ENCODE measurements around the gene RABL6.

RABL6 gene

GRCh38 chr9:136849038-136849959 is 41.6 kb downstream of the RABL6 start, which contains the start of gene PHPT1:
Gene PHPT1 (plus strand): TSS chr9:136849409. CDS start chr9:136849431, 22 bp downstream.
- Histone ChIP-seq H3K36me3 (ENCODE audit: control insufficient read depth, insufficient read depth, low read length) (no peaks in the 10 kb centered on the region), H3K27ac (ENCODE audit: insufficient read depth, low read length, poor library complexity, severe bottlenecking) (peak within 1 kb of the TSS; percentile 56), H3K4me3 (ENCODE audit: insufficient read depth, low read depth, low read length, poor library complexity, severe bottlenecking) (peak within 1 kb of the TSS; percentile 71), H3K4me1 (ENCODE audit: control insufficient read depth, insufficient read depth, low read length, poor library complexity, severe bottlenecking) (peaks cover 35% of the 10 kb centered on the region), H3K9me3 (ENCODE audit: control insufficient read depth, low read length) (no peaks in the 10 kb centered on the region), H3K27me3 (replicated peaks; ENCODE audit: control insufficient read depth, insufficient read depth, low read length, poor library complexity, severe bottlenecking) (peaks cover 27% of the 10 kb centered on the region)
- peak; percentile 90 to 94 (median 93) for DNase-seq

DNA sequence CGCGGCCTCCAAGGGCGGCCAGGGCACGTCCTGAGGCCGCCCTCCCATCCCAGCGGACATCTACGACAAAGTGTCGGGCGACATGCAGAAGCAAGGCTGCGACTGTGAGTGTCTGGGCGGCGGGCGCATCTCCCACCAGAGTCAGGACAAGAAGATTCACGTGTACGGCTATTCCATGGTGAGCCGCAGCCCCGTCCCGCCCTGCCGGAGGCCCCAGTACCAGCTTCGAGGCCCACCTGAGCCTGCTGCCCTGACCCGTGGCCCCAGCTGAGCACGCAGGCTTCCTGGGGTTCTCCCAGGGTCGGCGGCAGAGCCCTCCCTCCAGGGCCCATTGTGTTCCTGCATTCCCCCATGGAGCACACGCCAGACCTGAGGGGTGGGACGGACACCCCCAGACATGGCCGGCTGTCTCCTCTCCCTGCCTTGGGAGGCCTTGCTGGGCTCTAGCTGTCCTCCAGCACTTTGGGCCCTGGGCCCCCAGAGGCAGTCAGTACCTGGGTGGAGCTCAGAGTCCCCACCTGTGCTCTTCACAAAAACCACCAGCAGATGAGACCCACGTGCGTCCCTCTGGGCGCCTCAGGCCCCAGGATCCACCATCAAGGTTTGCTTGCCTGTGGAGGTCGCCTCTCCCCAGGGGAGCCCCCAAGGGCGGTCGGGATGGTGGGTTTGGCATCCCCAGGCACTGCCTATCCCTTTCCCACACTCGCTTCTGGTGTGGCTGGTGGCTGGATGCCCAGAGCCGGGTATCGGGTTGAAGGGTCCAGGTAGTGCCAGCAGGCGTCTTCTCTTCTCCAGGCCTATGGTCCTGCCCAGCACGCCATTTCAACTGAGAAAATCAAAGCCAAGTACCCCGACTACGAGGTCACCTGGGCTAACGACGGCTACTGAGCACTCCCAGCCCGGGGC is 42.5 kb downstream of the RABL6 start:
- Histone ChIP-seq H3K27ac (ENCODE audit: insufficient read depth, low read length, poor library complexity, severe bottlenecking) (peak overlapping the region; percentile 56), H3K36me3 (ENCODE audit: control insufficient read depth, insufficient read depth, low read length) (no peaks in the 10 kb centered on the region), H3K9me3 (ENCODE audit: control insufficient read depth, low read length) (no peaks in the 10 kb centered on the region), H3K27me3 (replicated peaks; ENCODE audit: control insufficient read depth, insufficient read depth, low read length, poor library complexity, severe bottlenecking) (peaks cover 21% of the 10 kb centered on the region), H3K4me1 (ENCODE audit: control insufficient read depth, insufficient read depth, low read length, poor library complexity, severe bottlenecking) (peaks cover 30% of the 10 kb centered on the region), H3K4me3 (ENCODE audit: insufficient read depth, low read depth, low read length, poor library complexity, severe bottlenecking) (peak overlapping the region; percentile 71)
- DNase-seq, result no peak

DNA sequence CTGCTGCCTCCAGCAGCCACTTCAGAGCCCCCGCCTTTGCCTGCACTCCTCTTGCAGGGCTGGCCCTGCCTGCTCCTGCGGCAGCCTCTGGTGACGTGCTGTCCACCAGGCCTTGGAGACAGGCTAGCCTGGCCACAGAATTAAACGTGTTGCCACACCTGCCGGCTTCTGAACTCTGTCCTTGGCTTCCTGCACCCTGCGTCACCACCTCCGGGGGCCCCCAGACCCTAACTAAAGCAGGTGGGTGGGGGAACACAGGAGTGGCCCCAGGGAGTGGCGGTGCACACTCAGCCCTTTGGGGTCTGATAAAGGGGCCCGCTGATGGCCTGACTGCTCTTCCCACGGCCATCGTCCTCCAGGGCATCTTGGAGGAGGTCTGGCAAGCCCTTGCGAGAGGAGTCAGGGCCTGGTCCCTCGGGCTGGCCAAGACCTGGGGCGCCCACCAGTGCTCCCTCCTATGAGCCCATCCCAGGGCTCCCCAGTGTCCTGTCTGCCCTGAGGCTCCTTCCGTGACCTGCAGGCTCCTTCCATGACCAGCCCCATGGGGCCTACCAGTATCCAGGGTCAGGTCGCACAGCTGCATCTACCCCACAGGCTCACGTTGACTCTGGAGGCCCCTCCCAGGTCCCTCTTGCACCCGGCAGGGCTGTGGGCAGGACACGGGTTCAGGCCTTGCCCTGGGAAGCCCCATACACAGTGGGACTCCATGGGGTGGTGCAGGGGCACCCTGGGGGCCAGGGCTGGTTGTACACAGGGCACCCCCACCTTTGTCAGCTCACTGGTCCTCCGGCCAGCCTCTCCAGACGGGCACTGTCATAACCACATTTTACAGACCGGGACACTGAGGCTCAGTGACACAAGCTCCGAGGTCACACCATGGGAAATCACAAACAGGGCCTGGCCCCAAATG is 43.4 kb downstream of the RABL6 start:
- H3K4me3 ChIP-seq (ENCODE audit: insufficient read depth, low read depth, low read length, poor library complexity, severe bottlenecking), result no peak overlapping the region
- peaks cover 27% of the 10 kb centered on the region for H3K4me1 ChIP-seq (ENCODE audit: control insufficient read depth, insufficient read depth, low read length, poor library complexity, severe bottlenecking)
- peaks cover 13% of the 10 kb centered on the region for H3K27me3 ChIP-seq (replicated peaks; ENCODE audit: control insufficient read depth, insufficient read depth, low read length, poor library complexity, severe bottlenecking)
- H3K27ac ChIP-seq (ENCODE audit: insufficient read depth, low read length, poor library complexity, severe bottlenecking), result no peak overlapping the region
- DNase-seq, result no peak
- H3K9me3 ChIP-seq (ENCODE audit: control insufficient read depth, low read length), result no peaks in the 10 kb centered on the region
- no peaks in the 10 kb centered on the region for H3K36me3 ChIP-seq (ENCODE audit: control insufficient read depth, insufficient read depth, low read length)

DNA sequence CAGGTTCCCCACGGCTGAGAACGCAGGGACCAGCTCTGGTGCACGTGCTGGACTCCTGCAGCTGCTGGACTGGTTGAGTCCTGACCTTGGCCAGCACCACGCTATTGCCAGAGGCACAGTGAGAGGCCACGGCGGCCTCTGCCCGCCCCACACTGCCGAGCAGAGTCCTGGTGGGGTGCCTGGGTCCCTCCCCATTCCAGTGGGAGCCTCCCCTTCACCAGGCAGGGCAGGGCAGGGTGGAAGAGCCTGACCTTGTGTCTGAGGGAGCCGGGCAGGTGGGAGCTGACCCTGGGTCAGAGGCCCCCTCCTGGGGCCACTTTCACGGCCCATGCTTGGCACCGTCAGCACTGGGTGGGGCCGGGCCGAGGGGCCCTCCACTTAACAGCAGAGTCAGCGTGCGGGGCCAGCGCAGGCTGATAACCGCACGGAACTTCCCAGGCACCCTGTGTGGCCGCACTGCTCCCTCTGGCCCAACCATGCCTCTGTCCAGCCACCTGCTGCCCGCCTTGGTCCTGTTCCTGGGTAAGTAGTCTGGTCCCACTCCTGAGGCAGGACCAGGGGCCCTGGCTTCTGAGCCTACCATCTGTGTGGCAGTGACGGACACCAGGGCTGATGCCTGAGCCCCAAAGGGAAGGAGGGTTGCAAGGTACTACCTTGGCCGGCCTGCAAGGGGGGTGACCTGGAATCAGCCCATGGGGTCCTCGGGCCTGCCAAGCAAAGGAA is 44.4 kb downstream of the RABL6 start, which contains the start of gene MAMDC4:
Gene MAMDC4 (plus strand): TSS at position 406 of the 723 bp plus-strand sequence. CDS start 71 bp downstream, at position 477.
- Histone ChIP-seq H3K36me3 (ENCODE audit: control insufficient read depth, insufficient read depth, low read length) (no peaks in the 10 kb centered on the region), H3K9me3 (ENCODE audit: control insufficient read depth, low read length) (no peaks in the 10 kb centered on the region), H3K4me3 (ENCODE audit: insufficient read depth, low read depth, low read length, poor library complexity, severe bottlenecking) (no peak within 1 kb of the TSS), H3K27ac (ENCODE audit: insufficient read depth, low read length, poor library complexity, severe bottlenecking) (no peak within 1 kb of the TSS), H3K4me1 (ENCODE audit: control insufficient read depth, insufficient read depth, low read length, poor library complexity, severe bottlenecking) (peaks cover 22% of the 10 kb centered on the region), H3K27me3 (replicated peaks; ENCODE audit: control insufficient read depth, insufficient read depth, low read length, poor library complexity, severe bottlenecking) (peaks cover 8% of the 10 kb centered on the region)
- no peak for DNase-seq

DNA sequence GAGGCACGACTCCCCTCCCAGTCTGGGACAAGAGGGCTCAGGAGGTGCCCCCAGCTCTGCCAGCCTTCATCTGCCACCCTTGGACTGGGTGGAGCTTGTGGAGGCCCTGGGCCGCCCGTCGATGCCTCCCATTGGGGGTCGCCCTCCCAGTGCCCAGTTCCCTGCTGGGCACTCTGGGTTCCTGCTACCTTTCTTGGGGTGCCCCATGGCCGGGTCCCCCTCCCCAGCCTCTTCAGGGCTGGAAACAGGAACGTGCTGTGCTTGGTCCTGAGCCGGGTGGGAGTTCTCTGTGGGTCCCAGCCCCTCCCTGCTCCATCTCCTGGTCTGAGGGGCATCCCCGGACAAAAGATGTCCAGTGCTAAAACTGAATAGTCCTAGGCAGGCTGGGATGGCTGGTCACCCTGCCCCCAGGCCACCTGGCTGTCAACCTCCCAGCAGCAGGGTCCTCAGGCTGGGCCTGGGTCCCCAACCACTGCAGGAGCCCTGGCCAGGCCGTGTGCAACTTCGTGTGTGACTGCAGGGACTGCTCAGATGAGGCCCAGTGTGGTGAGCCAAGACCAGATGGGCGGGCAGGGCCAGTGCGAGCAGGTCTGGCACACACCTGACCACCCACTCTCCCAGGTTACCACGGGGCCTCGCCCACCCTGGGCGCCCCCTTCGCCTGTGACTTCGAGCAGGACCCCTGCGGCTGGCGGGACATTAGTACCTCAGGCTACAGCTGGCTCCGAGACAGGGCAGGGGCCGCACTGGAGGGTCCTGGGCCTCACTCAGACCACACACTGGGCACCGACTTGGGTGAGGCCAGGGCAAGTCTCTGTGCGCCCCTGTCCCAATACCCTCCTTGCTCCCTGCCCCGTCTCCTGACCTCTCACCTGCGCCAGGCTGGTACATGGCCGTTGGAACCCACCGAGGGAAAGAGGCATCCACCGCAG is 45.2 kb downstream of the RABL6 start:
- H3K36me3 ChIP-seq (ENCODE audit: control insufficient read depth, insufficient read depth, low read length), result no peaks in the 10 kb centered on the region
- H3K4me1 ChIP-seq (ENCODE audit: control insufficient read depth, insufficient read depth, low read length, poor library complexity, severe bottlenecking), result peaks cover 15% of the 10 kb centered on the region
- H3K27me3 ChIP-seq (replicated peaks; ENCODE audit: control insufficient read depth, insufficient read depth, low read length, poor library complexity, severe bottlenecking), result peaks cover 1% of the 10 kb centered on the region
- no peak overlapping the region for H3K27ac ChIP-seq (ENCODE audit: insufficient read depth, low read length, poor library complexity, severe bottlenecking)
- no peak for DNase-seq
- H3K4me3 ChIP-seq (ENCODE audit: insufficient read depth, low read depth, low read length, poor library complexity, severe bottlenecking), result no peak overlapping the region
- H3K9me3 ChIP-seq (ENCODE audit: control insufficient read depth, low read length), result no peaks in the 10 kb centered on the region

DNA sequence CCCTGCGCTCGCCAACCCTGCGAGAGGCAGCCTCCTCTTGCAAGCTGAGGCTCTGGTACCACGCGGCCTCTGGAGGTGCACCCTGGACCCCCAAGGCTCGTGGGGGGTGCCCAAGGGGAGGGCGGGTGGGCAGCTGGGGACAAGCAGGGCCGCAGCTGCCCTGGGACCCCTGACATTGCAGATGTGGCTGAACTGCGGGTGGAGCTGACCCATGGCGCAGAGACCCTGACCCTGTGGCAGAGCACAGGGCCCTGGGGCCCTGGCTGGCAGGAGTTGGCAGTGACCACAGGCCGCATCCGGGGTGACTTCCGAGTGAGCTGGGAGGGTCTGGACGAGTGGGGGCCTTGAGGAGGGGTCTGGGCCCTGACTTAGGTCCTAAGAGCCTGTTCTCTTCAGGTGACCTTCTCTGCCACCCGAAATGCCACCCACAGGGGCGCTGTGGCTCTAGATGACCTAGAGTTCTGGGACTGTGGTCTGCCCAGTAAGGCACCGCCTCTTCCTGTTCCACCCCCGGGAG is 45.9 kb downstream of the RABL6 start:
- H3K4me1 ChIP-seq (ENCODE audit: control insufficient read depth, insufficient read depth, low read length, poor library complexity, severe bottlenecking), result peaks cover 8% of the 10 kb centered on the region
- no peak overlapping the region for H3K27ac ChIP-seq (ENCODE audit: insufficient read depth, low read length, poor library complexity, severe bottlenecking)
- H3K27me3 ChIP-seq (replicated peaks; ENCODE audit: control insufficient read depth, insufficient read depth, low read length, poor library complexity, severe bottlenecking), result no peaks in the 10 kb centered on the region
- H3K4me3 ChIP-seq (ENCODE audit: insufficient read depth, low read depth, low read length, poor library complexity, severe bottlenecking), result no peak overlapping the region
- no peaks in the 10 kb centered on the region for H3K36me3 ChIP-seq (ENCODE audit: control insufficient read depth, insufficient read depth, low read length)
- DNase-seq, result no peak
- no peaks in the 10 kb centered on the region for H3K9me3 ChIP-seq (ENCODE audit: control insufficient read depth, low read length)

GRCh38 chr9:136854113-136854841 is 46.5 kb downstream of the RABL6 start:
- Histone ChIP-seq H3K27ac (ENCODE audit: insufficient read depth, low read length, poor library complexity, severe bottlenecking) (no peak overlapping the region), H3K4me1 (ENCODE audit: control insufficient read depth, insufficient read depth, low read length, poor library complexity, severe bottlenecking) (peaks cover 8% of the 10 kb centered on the region), H3K36me3 (ENCODE audit: control insufficient read depth, insufficient read depth, low read length) (no peaks in the 10 kb centered on the region), H3K4me3 (ENCODE audit: insufficient read depth, low read depth, low read length, poor library complexity, severe bottlenecking) (no peak overlapping the region), H3K27me3 (replicated peaks; ENCODE audit: control insufficient read depth, insufficient read depth, low read length, poor library complexity, severe bottlenecking) (no peaks in the 10 kb centered on the region), H3K9me3 (ENCODE audit: control insufficient read depth, low read length) (no peaks in the 10 kb centered on the region)
- DNase-seq, result no peak
